ENCODE results near the gene CCDC148. TPM values are rescaled to one million over a fixed set of nuclear protein-coding genes. Genes with fewer than 3 reads are reported as not detected.

CCDC148 gene
- polyA plus RNA-seq, 2 donors: 0.13 to 0.29 TPM

DNA sequence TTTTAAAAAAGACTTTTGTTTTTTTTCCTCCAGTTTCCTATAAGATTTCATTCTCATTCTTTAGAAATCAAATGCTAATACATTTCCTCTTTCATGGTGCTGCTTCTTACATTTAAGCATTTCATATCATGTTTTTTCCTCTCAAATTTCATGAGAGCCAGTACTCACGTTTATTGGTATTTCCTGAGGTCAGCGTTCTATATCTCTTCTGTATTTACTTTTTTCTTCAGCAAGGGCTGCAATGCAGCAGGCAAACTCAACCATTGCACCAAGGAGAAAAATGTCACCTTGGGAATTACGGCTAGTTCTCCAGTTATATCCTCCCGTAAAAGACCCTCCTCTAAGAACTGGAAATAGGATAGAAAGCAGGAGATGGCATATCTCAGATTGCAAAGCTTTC is 322.5 kb downstream of the CCDC148 start:
- Histone ChIP-seq H3K9me3 (ENCODE audit: control insufficient read depth in 2 of 2, insufficient read depth in 1 of 2, low read depth in 1 of 2, low read length in 1 of 2) (no peaks in the 10 kb centered on the region), H3K4me1 (ENCODE audit: control insufficient read depth in 2 of 2, insufficient read depth in 2 of 2, low read length in 1 of 2) (no peaks in the 10 kb centered on the region), H3K36me3 (ENCODE audit: control insufficient read depth in 2 of 2, insufficient read depth in 2 of 2, low read length in 1 of 2) (no peaks in the 10 kb centered on the region), H3K4me3 (ENCODE audit: low read depth in 1 of 2, low read length in 2 of 2) (no peak overlapping the region), H3K27me3 (ENCODE audit: control insufficient read depth in 1 of 2, insufficient read depth in 2 of 2, low read length in 2 of 2) (no peaks in the 10 kb centered on the region), H3K27ac (ENCODE audit: low read depth in 2 of 2, low read length in 1 of 2) (no peak overlapping the region)
- WGBS, 2 donors: 71 to 82% methylated on average over 4 of the region's 4 CpGs

DNA sequence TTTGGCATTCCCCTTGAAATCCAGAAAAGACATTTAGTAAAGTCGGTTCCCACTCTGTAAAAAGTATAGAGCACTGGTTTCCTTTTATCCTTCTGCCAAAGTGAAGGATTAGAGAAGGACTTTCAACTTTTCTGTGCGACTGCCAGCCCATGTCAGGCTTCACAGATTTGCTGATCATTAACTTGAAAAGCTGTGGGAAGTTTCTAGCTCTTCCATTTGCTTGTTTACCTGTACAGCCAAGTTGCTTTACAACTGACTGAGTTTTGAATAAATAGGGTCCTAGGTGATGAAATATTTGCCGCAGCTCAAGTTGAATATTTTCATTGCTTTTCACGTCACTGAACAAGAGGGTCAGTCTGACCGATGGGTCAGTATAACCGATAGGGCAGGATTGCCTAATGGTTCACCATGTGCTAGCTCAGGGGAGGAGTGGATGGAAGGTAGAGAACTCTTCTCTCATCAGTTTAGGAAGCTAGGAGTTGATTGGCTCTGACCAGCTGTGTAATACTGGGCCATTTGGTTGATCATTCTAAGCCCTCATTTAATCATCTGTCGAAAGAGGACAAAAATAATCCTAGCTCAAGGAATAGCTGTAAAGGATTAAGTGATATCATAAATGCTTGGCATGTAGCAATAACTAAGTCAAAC is 324.5 kb downstream of the CCDC148 start:
- Histone ChIP-seq H3K36me3 (ENCODE audit: control insufficient read depth in 2 of 2, insufficient read depth in 2 of 2, low read length in 1 of 2) (no peaks in the 10 kb centered on the region), H3K4me3 (ENCODE audit: low read depth in 1 of 2, low read length in 2 of 2) (no peak overlapping the region), H3K27ac (ENCODE audit: low read depth in 2 of 2, low read length in 1 of 2) (no peak overlapping the region), H3K9me3 (ENCODE audit: control insufficient read depth in 2 of 2, insufficient read depth in 1 of 2, low read depth in 1 of 2, low read length in 1 of 2) (no peaks in the 10 kb centered on the region), H3K4me1 (ENCODE audit: control insufficient read depth in 2 of 2, insufficient read depth in 2 of 2, low read length in 1 of 2) (no peaks in the 10 kb centered on the region), H3K27me3 (ENCODE audit: control insufficient read depth in 1 of 2, insufficient read depth in 2 of 2, low read length in 2 of 2) (no peaks in the 10 kb centered on the region)
- 49 to 54% methylated on average over 7 of the region's 7 CpGs for WGBS, 2 donors

DNA sequence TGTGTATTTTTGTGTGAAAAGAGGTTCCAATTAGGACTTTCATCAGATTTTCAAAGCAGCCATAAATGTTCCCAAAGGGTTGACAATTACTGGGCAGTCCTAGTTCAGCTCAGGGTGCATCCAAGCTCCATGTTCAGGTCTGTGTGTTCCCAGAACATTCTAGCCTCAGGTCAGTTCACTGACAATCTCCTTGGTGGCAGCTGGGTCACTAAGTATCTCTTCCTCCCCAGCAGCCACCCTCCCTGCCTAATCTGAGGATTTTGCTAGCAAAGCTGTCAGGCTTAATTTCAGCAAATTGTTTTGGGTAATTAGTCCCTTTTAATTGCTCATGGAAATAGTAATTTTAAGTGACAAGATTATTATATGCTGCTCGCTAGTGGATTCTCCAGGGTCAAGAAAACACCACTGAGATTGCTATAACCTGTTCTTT is 325.1 kb downstream of the CCDC148 start:
- Histone ChIP-seq H3K4me3 (ENCODE audit: low read depth in 1 of 2, low read length in 2 of 2) (no peak overlapping the region), H3K36me3 (ENCODE audit: control insufficient read depth in 2 of 2, insufficient read depth in 2 of 2, low read length in 1 of 2) (no peaks in the 10 kb centered on the region), H3K4me1 (ENCODE audit: control insufficient read depth in 2 of 2, insufficient read depth in 2 of 2, low read length in 1 of 2) (no peaks in the 10 kb centered on the region), H3K9me3 (ENCODE audit: control insufficient read depth in 2 of 2, insufficient read depth in 1 of 2, low read depth in 1 of 2, low read length in 1 of 2) (no peaks in the 10 kb centered on the region), H3K27me3 (ENCODE audit: control insufficient read depth in 1 of 2, insufficient read depth in 2 of 2, low read length in 2 of 2) (no peaks in the 10 kb centered on the region), H3K27ac (ENCODE audit: low read depth in 2 of 2, low read length in 1 of 2) (no peak overlapping the region)
- 45 to 48% methylated on average over 1 of the region's 1 CpG for WGBS, 2 donors

DNA sequence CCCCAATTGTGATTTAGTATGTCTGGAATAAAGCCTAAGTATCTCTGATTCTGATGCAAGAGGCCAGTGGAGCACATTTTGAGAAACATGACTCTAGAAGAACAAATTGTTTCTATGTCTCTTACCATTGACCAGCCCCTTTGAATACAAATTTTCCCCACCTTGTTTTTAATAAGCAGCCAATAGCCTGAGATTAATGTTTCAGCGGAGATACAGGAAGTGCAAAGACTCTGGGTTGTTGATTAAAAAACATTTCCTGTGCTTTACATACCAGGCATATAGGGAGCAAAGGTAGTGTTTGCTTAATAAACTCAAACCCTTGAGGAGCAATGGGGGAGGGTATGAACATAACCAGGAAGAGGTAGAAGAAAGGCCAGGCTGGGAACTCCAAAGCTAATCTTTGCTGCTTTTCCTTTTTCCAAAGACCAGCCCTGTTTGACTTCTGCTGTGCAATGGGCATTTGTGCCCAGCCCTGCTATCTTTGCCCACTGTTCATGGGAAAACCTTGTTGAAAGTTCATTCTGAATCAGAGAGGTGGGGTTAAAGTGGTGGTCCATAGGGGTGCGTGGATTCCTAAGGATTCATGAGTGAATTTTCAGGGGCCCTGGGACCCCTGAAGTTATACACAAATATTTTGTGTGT is 325.6 kb downstream of the CCDC148 start:
- Histone ChIP-seq H3K4me1 (ENCODE audit: control insufficient read depth in 2 of 2, insufficient read depth in 2 of 2, low read length in 1 of 2) (no peaks in the 10 kb centered on the region), H3K27ac (ENCODE audit: low read depth in 2 of 2, low read length in 1 of 2) (no peak overlapping the region), H3K36me3 (ENCODE audit: control insufficient read depth in 2 of 2, insufficient read depth in 2 of 2, low read length in 1 of 2) (no peaks in the 10 kb centered on the region), H3K4me3 (ENCODE audit: low read depth in 1 of 2, low read length in 2 of 2) (no peak overlapping the region), H3K27me3 (ENCODE audit: control insufficient read depth in 1 of 2, insufficient read depth in 2 of 2, low read length in 2 of 2) (no peaks in the 10 kb centered on the region), H3K9me3 (ENCODE audit: control insufficient read depth in 2 of 2, insufficient read depth in 1 of 2, low read depth in 1 of 2, low read length in 1 of 2) (no peaks in the 10 kb centered on the region)
- 64 to 81% methylated on average over 2 of the region's 2 CpGs for WGBS, 2 donors

DNA sequence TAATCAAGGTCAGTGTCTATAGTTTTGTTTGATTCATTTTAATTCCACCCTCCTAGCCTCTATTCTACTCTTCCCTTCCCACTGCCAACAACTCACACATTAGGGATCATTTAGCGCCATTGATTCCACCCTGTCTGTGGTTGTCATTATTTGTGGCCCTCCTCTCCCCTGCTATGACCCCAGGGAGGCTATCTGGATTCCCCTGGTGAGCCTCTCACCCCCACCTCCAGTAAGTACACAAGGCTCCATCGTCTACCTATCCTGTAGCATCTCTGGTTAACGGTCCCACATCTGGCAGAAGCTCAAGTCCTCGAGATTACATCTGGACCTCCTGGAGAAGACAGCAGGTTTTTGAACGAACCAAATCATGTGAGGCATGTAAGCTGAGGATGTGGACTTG is 327.5 kb downstream of the CCDC148 start:
- WGBS, 2 donors: 72 to 80% methylated on average over 5 of the region's 5 CpGs
- H3K4me3 ChIP-seq (ENCODE audit: low read depth in 1 of 2, low read length in 2 of 2): no peak overlapping the region
- no peaks in the 10 kb centered on the region for H3K4me1 ChIP-seq (ENCODE audit: control insufficient read depth in 2 of 2, insufficient read depth in 2 of 2, low read length in 1 of 2)
- H3K36me3 ChIP-seq (ENCODE audit: control insufficient read depth in 2 of 2, insufficient read depth in 2 of 2, low read length in 1 of 2): no peaks in the 10 kb centered on the region
- no peak overlapping the region for H3K27ac ChIP-seq (ENCODE audit: low read depth in 2 of 2, low read length in 1 of 2)
- H3K27me3 ChIP-seq (ENCODE audit: control insufficient read depth in 1 of 2, insufficient read depth in 2 of 2, low read length in 2 of 2): no peaks in the 10 kb centered on the region
- no peaks in the 10 kb centered on the region for H3K9me3 ChIP-seq (ENCODE audit: control insufficient read depth in 2 of 2, insufficient read depth in 1 of 2, low read depth in 1 of 2, low read length in 1 of 2)

DNA sequence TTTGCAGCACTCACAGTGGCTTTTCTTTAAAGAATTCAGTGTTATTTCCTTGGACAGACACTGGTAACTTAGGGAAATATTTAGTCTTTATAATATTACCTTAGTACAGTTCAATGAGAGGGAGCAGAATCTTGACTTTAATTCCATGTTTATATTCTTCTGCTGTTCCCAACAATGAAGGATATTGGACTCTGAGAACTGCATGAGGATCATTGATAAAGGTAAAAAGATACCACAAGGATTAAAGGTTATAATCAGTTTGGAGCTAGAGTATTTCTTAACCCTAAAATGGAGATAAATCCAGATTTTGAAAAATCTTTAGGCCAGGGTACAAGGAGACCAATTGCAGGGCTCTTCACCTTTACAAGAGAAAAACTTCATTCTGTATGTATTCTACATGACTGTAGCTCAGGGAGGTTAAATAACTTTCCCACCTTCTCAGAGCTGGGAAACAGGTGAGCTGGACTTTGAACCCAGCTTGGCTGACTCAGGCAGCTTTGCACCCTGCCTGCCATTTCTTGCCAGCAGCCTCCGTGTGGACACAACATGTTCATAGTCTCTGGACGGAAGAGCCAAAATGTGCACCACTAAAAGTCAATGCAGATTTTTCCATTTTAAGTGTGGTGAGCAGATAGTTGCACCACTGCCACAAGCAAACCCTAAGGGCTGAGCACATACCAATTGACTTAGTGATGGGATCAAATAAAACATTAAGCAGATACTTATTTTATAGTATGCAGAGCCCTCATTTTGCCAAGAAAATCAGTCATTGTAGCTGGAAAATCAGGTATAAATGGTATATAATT is 328.2 kb downstream of the CCDC148 start:
- no peaks in the 10 kb centered on the region for H3K4me1 ChIP-seq (ENCODE audit: control insufficient read depth in 2 of 2, insufficient read depth in 2 of 2, low read length in 1 of 2)
- no peak overlapping the region for H3K27ac ChIP-seq (ENCODE audit: low read depth in 2 of 2, low read length in 1 of 2)
- H3K4me3 ChIP-seq (ENCODE audit: low read depth in 1 of 2, low read length in 2 of 2): no peak overlapping the region
- no peaks in the 10 kb centered on the region for H3K27me3 ChIP-seq (ENCODE audit: control insufficient read depth in 1 of 2, insufficient read depth in 2 of 2, low read length in 2 of 2)
- H3K9me3 ChIP-seq (ENCODE audit: control insufficient read depth in 2 of 2, insufficient read depth in 1 of 2, low read depth in 1 of 2, low read length in 1 of 2): no peaks in the 10 kb centered on the region
- WGBS, 2 donors: 44 to 51% methylated on average over 2 of the region's 2 CpGs
- H3K36me3 ChIP-seq (ENCODE audit: control insufficient read depth in 2 of 2, insufficient read depth in 2 of 2, low read length in 1 of 2): no peaks in the 10 kb centered on the region

DNA sequence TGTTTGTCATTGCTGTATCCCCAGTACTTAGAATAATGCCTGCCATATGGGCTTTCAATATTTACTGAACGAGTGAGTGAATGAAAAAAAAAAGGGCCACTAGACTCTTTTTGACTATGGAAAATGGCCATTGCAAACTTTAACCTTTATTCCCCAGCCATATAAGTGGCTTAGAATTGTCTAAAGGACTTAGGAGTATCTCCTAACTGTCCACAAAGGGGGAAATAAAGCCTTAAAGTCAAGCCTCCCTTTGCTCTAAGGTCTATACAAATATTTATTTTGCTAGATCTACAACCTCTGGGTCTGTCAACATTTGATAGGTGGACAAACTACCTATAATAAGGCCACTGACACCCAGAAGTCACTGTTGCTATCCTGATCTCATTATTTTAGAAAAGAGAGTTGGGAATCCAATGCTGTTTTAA is 329.2 kb downstream of the CCDC148 start:
- Histone ChIP-seq H3K9me3 (ENCODE audit: control insufficient read depth in 2 of 2, insufficient read depth in 1 of 2, low read depth in 1 of 2, low read length in 1 of 2) (no peaks in the 10 kb centered on the region), H3K4me3 (ENCODE audit: low read depth in 1 of 2, low read length in 2 of 2) (no peak overlapping the region), H3K4me1 (ENCODE audit: control insufficient read depth in 2 of 2, insufficient read depth in 2 of 2, low read length in 1 of 2) (no peaks in the 10 kb centered on the region), H3K27ac (ENCODE audit: low read depth in 2 of 2, low read length in 1 of 2) (no peak overlapping the region), H3K36me3 (ENCODE audit: control insufficient read depth in 2 of 2, insufficient read depth in 2 of 2, low read length in 1 of 2) (no peaks in the 10 kb centered on the region), H3K27me3 (ENCODE audit: control insufficient read depth in 1 of 2, insufficient read depth in 2 of 2, low read length in 2 of 2) (no peaks in the 10 kb centered on the region)
- WGBS, 2 donors: 66 to 71% methylated on average over 1 of the region's 1 CpG

DNA sequence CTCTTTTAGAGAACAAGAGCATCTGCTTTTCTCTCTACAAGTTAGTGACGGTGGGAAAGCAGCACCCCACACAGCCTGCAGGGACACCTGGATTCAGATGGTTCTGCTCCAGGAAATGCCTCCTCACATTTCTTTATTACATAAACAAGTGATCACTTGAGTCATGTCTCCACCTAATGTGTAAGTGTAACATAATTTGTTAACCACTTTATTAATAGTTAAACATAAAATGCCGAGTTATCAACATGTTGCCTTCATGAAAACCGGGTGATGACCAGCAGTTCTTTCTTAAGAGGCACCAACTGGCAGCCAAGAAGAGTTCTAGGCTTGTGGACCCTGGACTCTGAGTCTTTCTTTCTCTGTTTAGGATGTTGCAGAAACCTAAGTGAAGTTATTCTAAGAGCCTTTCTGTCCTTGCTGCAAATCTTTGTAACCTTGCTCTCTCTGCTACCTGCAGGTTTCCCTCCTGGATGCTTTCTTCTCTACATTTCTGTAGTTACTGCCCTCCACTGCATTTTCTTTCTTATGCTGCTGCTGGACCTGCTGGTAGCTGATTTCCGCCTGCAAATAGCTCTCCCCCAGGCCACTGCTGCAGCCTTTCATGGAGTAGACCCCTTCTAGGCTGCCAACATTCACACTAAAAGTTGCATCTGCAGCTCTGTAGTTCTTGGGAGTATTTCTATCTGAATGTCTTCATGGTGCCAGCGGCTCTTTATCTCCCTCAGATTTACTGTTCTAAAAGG is 330.6 kb downstream of the CCDC148 start:
- no peaks in the 10 kb centered on the region for H3K27me3 ChIP-seq (ENCODE audit: control insufficient read depth in 1 of 2, insufficient read depth in 2 of 2, low read length in 2 of 2)
- no peaks in the 10 kb centered on the region for H3K4me1 ChIP-seq (ENCODE audit: control insufficient read depth in 2 of 2, insufficient read depth in 2 of 2, low read length in 1 of 2)
- no peaks in the 10 kb centered on the region for H3K9me3 ChIP-seq (ENCODE audit: control insufficient read depth in 2 of 2, insufficient read depth in 1 of 2, low read depth in 1 of 2, low read length in 1 of 2)
- H3K4me3 ChIP-seq (ENCODE audit: low read depth in 1 of 2, low read length in 2 of 2): no peak overlapping the region
- no peak overlapping the region for H3K27ac ChIP-seq (ENCODE audit: low read depth in 2 of 2, low read length in 1 of 2)
- 70 to 72% methylated on average over 5 of the region's 5 CpGs for WGBS, 2 donors
- no peaks in the 10 kb centered on the region for H3K36me3 ChIP-seq (ENCODE audit: control insufficient read depth in 2 of 2, insufficient read depth in 2 of 2, low read length in 1 of 2)

DNA sequence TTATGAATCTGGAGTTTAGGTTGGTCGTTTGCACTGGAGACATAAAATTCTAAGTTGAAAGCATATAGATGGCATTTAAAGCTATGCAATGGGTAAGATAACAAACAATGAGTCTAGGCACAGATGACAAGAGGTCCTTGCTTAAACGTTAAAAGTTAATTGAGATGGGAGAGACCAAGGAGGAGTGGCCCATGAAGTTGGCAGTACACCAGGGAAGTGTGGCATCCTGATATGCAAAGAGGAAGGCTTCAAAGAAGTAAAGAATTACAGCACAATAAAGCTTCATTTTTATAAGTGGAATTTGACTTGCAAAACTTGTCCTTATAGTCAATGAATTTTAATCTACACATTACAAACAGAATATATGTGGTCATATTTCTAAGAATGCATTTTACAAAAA is 331.7 kb downstream of the CCDC148 start:
- WGBS, 2 donors: 57 to 65% methylated on average over 2 of the region's 2 CpGs
- H3K27me3 ChIP-seq (ENCODE audit: control insufficient read depth in 1 of 2, insufficient read depth in 2 of 2, low read length in 2 of 2): no peaks in the 10 kb centered on the region
- no peaks in the 10 kb centered on the region for H3K36me3 ChIP-seq (ENCODE audit: control insufficient read depth in 2 of 2, insufficient read depth in 2 of 2, low read length in 1 of 2)
- H3K27ac ChIP-seq (ENCODE audit: low read depth in 2 of 2, low read length in 1 of 2): no peak overlapping the region
- no peaks in the 10 kb centered on the region for H3K9me3 ChIP-seq (ENCODE audit: control insufficient read depth in 2 of 2, insufficient read depth in 1 of 2, low read depth in 1 of 2, low read length in 1 of 2)
- no peak overlapping the region for H3K4me3 ChIP-seq (ENCODE audit: low read depth in 1 of 2, low read length in 2 of 2)
- no peaks in the 10 kb centered on the region for H3K4me1 ChIP-seq (ENCODE audit: control insufficient read depth in 2 of 2, insufficient read depth in 2 of 2, low read length in 1 of 2)
